GM21717 (cell line): ENCODE results near the gene RIN1.
A peak's percentile ranks its signal among the peaks of the same experiment; 100 is the strongest.
"Not testable (repeated sequence)": the region's sequence is repeated elsewhere in the genome, so short reads cannot be mapped to it uniquely, and the experiment has no call there.

Source experiments
- ATAC-seq: cut with Tn5 transposase; IDR thresholded peaks from one replicate; pipeline ENCODE4 v1.9.1; 2021; ENCODE audit warnings: mild to moderate bottlenecking, moderate library complexity; ENCODE audit not compliant: unreplicated experiment

RIN1 gene

GRCh38 chr11:66361502-66361941 lies 25.3 kb upstream of the RIN1 start:
- ATAC-seq: no peak

GRCh38 chr11:66360406-66361073 lies 24.3 kb upstream of the RIN1 start:
- no peak for ATAC-seq

- ATAC-seq: no peak
These were observed 23.4 kb upstream of the RIN1 start for GRCh38 chr11:66359662-66360087.

GRCh38 chr11:66350560-66351235 lies 14.5 kb upstream of the RIN1 start:
- not testable (repeated sequence) for ATAC-seq

DNA sequence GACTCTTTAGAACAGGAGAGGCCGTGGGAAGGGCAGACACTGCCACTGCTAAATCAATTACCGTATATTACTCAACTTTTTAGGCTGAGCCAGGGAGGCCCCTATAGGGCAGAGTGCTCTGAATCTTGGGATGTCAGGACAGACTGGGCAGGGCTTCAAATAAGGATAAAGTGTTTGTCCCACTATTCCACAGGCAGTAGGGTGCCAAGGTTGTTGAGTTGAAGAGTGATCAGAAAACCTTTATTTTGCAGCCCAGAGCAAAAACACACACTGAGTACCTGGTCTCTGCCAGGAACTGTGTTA lies 12.8 kb upstream of the RIN1 start:
- no peak for ATAC-seq

DNA sequence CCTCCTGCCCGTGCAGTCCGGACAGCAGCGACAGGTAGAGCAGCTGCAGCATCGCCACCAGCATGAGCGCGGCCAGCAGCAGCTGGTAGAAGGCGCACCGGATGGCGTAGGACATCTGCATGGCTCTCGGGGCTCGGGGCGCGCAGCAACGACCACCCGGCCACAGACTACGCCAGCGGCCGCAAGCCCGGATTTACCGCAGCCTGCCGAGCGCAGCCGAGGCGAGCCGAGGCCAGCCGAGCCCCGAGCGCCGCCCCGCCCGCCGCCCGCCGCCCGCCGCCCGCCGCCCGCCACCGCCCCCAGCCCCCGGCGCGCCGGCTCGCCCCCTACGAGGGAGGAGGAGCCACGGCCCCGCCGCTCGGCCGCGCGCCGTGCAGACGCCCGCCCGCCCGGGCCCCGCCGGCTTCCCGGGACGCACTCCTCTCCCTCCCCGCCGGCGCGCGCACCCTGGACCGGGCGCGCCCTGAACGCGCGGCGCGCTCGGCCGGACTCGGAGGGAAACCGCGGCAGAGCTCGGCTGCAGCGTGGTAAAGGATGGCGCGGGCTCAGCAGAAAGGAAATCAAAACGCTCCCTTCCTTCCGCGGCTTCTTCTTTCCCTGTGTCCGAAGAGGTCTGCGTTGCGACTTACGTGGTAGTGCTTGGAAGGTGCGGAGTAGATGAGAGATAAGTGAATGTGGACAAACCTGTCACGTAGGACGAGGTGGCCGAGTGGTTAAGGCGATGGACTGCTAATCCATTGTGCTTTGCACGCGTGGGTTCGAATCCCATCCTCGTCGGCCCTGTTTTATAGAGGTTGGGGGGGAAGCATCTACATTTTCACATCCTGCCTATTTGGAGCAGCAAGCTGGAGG lies 11.4 kb upstream of the RIN1 start, which contains the start of gene B4GAT1:
B4GAT1 (minus strand) TSS at position 205 of the 852 bp plus-strand sequence; CDS start at position 121, 84 bp downstream.
- peak; percentile 39 for ATAC-seq

DNA sequence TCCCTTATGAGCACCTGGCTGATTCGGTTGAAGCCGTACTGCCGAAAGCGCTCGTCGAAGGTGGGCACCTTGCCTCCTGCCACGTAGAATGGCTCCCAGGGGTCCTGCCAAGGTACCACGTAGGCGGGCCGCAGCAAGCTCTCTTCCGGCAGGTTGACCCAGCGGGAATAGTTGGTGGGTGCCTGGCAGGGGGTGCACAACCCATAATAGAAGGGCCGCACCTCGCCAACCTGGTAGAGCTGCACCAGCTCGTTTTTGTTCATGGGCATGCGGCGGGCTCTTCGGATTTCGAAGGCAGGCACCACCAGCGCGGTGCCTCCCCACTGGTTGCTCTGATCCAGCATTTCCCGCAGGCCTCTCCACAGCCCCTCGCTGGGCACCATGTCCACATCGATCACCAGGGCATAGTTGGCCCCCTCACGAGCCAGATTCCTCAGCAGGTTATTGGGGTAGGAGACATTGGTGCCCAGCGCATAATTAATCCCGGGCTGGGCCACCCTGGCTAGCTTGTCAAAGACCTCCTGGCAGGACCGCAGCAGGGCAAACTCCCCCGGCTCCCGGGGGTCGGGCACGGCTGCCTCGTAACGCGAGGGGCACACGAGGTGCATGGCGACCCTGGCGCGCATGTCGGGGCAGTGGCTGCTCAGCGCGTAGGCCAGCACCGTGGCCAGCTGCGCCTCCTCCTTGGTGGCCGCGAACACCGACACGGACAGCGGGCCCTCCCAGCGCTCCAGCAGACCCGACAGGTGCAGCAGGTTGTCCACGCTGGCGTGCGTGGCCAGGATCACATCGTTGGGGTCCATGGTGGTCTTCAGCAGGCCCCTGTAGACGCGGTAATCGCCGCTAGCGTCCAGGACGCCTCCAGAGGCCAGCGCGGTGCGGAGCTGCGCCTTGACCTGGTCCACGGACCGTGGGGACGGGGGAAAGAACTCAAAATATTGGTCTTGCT lies 10.5 kb upstream of the RIN1 start:
- no peak for ATAC-seq

DNA sequence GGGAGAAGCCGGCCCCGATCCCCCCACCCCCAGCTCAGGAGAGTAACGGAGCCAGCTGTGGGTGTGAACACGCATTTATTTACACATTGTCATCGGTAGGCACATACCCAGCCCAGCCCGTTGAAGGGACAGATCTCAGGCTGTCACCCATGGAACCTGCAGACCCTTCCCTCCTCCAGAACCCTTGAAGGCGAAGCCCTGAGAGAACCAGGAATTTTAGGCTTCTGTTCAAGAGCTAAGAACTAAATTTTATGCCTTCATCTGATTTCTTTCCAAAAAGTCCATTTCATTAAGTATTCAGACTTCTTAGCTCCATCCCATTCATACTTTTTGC lies 9.0 kb upstream of the RIN1 start:
- ATAC-seq: no peak

DNA sequence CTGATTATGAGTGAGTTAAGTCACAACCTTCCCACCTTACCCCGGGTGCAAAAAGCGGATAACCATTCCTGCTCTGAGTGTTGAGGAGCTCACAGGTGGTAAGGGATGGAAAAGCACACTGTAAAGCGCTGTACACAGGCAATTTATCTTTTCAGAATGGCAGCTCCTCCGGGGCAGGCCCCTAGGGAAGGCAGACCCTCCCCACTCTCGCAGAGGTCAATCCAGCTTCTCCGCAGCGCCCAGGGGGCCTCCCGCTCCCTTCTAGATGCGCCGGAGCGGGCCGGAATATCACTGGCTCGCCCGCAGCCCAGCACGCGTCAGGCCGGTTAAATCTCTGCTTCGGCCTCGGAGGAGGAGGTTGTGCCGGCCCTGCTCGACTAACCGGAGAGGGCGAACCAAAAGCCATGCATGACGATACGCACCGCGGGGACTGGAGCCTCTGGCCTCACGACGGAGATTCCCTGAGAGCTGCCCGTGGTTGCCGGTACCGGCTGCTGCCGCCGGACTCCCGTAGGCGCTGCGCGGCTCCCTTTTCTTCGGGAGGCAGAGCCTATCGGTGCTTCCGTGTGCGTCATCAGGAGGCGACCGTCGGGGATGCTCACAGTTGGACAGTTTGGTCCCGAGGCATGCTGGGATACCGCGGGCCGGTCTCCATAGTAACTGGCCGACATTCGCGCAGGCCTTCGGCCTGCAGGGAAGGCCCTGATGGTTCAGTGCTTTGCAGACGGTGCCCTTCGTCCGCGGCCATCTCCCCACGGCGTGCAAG lies 8.5 kb upstream of the RIN1 start, which contains the start of gene BRMS1:
BRMS1 (minus strand) TSS at position 555 of the 766 bp plus-strand sequence. CDS start 2,870 bp downstream, outside the sequence.
- peak; percentile 48 for ATAC-seq

GRCh38 chr11:66343176-66343575 lies 6.9 kb upstream of the RIN1 start:
- no peak for ATAC-seq

DNA sequence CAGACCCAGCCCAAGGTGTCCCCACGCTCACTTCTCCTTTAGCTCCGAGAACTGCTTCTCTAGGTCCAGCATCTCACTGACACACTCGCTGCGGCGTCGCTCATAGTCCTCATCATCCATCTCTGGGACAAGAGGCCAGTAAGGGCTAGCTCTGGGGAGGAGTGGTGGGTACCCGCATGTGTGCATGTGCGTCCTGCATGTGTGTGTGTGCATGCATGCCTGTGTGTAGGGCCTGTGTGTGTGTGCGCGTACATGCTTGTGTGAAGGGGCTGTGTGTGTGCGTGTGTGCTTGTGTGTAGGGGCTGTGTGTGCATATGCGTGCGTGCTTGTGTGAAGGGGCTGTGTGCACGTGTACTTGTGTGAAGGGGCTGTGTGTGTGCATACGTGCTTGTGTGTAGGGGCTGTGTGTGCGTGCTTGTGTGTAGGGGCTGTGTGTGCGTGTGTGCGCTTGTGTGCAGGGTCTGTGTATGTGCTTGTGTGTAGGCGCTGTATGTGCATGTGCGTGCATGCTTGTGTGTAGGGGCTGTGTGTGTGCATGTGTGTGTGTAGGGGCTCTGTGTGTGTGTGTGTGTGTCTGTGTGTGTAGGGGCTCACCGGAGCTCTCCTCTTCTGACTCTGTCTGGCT lies 5.4 kb upstream of the RIN1 start:
- no peak for ATAC-seq

DNA sequence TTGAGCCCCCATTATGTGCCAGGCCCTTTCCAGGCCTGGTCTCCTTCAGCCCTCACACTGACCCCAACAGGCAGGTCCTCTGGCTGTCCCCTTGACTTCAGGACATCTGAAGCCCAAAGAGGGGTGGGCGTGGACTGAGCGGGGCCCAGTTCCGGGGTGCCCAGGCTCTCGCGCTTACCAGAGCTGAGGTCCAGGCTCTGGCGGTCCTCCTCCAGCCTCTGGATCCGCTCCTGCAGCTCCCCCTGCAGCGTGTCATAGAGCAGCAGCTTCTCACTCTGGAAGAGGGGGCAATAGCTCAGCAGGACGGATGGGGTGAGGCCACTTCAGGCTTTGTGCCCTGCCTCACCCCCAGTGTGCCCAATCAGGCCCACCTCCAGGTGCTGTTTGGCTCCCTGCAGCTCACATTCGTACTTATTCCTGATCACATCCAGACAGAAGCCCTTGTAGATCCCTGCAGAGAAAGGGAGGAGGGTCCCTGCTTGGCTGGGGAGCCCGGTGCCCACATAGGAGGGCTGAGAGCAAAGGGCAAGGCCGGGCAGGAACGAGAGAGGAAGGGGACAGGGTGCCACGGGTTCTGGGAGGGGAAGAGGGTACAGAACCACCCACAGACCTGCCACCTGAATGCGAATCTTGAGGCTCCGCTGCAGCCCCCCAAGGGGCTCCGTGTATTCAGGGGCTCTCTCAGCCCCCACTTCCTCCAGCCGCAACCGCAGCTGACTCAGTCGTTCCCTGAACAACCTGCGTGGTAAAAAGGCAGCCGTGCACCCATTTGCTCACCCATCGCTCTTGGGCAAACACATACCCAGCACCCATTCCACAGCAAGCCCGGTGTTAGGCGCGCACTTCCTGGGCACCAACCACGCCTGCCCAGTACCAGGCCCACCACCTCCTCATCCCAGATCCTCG lies 4.6 kb upstream of the RIN1 start:
- ATAC-seq: no peak

GRCh38 chr11:66339686-66340483 lies 3.7 kb upstream of the RIN1 start:
- ATAC-seq: no peak

DNA sequence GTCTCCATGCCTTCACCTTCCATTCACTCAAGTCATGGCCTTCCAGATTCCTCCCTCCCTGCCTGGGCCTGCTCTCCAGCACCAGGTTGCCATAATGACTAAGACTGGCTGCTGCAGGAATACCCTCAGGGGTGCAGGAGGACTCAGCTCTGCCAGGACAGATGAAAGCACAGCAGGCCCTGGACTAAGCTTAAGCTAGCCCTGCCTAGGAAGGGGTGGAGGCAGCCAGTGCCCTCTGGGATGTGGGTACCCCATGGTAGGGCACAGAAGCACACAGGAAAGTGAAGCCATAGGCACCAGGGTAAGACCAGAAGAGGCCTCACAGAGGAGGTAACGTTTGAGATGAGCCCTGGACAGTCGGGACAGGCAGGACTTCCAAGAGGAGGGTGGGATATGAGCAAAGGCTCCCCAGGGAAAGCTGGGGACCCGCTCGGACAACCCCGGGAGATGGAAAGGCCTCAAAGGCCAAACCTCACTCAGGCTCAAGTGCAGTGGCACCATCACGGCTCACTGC lies 3.0 kb upstream of the RIN1 start:
- no peak for ATAC-seq

DNA sequence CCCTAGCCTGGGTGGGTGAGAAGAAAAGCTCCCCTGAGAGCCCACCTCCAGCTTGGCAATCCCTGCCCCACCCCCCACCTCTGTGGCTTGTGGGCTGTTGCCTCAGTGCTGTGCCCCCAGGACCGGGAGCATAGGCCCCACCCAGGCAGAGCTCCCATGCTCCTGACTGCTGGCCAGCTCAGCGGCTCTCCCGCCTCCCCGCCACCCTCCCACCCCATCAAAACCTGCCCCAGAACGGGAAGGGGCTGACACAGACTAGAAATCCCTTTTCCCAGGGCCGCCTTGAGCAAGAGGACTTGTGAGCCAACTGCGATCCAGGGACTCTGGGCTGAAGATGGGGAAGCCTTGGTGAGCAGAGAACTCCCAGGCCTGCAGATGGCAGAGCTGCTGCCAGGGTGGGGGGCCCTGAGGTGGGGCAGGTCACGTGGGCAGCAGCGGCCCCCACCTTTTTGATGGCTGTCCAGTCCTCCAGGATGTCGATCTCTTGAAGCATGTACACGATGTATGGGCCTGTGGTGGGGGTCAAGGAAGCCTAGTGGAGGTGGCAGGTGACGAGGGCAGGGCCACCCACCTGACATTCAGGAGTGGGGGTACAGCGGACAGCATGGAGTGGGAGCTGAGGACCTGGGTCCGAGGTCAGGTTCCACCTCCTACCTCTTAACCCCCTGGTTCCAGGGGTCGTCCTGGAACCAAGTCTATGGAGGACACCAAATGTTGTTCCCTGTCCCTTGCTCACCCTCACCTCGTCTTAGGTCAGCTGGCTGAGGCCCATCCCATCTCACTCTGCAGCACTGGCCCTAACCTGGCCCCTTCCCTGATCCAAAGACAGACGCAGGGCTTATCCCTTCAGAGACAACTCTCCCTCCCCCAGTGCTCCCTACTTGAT lies 2.3 kb upstream of the RIN1 start:
- no peak for ATAC-seq
